GM18951 (cell line): Measurements from ENCODE around the gene ZNF565.
"Not testable (repeated sequence)": the region's sequence is repeated elsewhere in the genome, so short reads cannot be mapped to it uniquely, and the experiment has no call there.

Experiments used
- POLR2A ChIP-seq: IDR thresholded peaks from 4 replicates; pipeline ENCODE4 v1.6.1; 2011; ENCODE audit warnings: mild to moderate bottlenecking; ENCODE audit not compliant: insufficient read length, insufficient read depth; ENCODE audit errors: extremely low read depth
- in situ Hi-C: fragments of 300-500 bp; cut with MboI; formaldehyde crosslinking; loops from one replicate; pipeline ENCODE4 v1.12.0; 2022; ENCODE audit warnings: low sequenced_read_pairs, mixed read lengths, inconsistent platforms; ENCODE audit not compliant: unreplicated experiment

Gene ZNF565

GRCh38 chr19:36198119-36198518 lies 16.3 kb downstream of the ZNF565 start:
- in situ Hi-C loops: no loop called here
- TF ChIP-seq POLR2A: no peak

- no peak for TF ChIP-seq POLR2A
- in situ Hi-C loops: no loop called here
Observed at GRCh38 chr19:36196249-36196648, 18.2 kb downstream of the ZNF565 start.

GRCh38 chr19:36186722-36187121 lies 27.7 kb downstream of the ZNF565 start:
- in situ Hi-C loops: not testable (repeated sequence)

- TF ChIP-seq POLR2A: no peak
Observed at GRCh38 chr19:36183245-36183628, 31.2 kb downstream of the ZNF565 start.

GRCh38 chr19:36182612-36183244 lies 31.7 kb downstream of the ZNF565 start:
- in situ Hi-C loops: no loop called here
- TF ChIP-seq POLR2A: no peak

More at GRCh38 chr19:36183245-36183628, 31.2 kb downstream of the ZNF565 start:
- in situ Hi-C loops: no loop called here

- in situ Hi-C loops: not testable (repeated sequence)
Observed at GRCh38 chr19:36179077-36179476, 35.4 kb downstream of the ZNF565 start.

- in situ Hi-C loops: not testable (repeated sequence)
Observed at GRCh38 chr19:36173846-36174245, 40.6 kb downstream of the ZNF565 start.

GRCh38 chr19:36172852-36173251 lies 41.6 kb downstream of the ZNF565 start:
- no peak for TF ChIP-seq POLR2A
- in situ Hi-C loops: no loop called here

GRCh38 chr19:36169084-36169760 lies 45.2 kb downstream of the ZNF565 start:
- in situ Hi-C loops: no loop called here
- TF ChIP-seq POLR2A: no peak

GRCh38 chr19:36163813-36164212 lies 50.7 kb downstream of the ZNF565 start:
- TF ChIP-seq POLR2A: no peak
- in situ Hi-C loops: no loop called here

GRCh38 chr19:36160821-36161596 lies 53.5 kb downstream of the ZNF565 start:
- in situ Hi-C loops: no loop called here
- no peak for TF ChIP-seq POLR2A

GRCh38 chr19:36153126-36153525 lies 61.3 kb downstream of the ZNF565 start:
- TF ChIP-seq POLR2A: no peak
- in situ Hi-C loops: no loop called here

GRCh38 chr19:36152352-36153091 lies 61.9 kb downstream of the ZNF565 start, which contains the start of gene COX7A1:
COX7A1 (minus strand) TSS chr19:36152447; CDS start chr19:36152407, 40 bp downstream.
- in situ Hi-C loops: no loop called here
- TF ChIP-seq POLR2A: no peak

- TF ChIP-seq POLR2A: no peak
- in situ Hi-C loops: no loop called here
Observed at GRCh38 chr19:36152019-36152351, 62.5 kb downstream of the ZNF565 start.
